NOMO-1 (cell line): Measurements from ENCODE around the gene UBR2.
"Not testable (repeated sequence)": the region's sequence is repeated elsewhere in the genome, so short reads cannot be mapped to it uniquely, and the experiment has no call there.

Experiments used
- DNase-seq, 2 experiments: peaks; one replicate each; lab custom pipeline; 2025; ENCODE audit not compliant: unreplicated experiment in 2 of 2; lab: John Stamatoyannopoulos, UW

The UBR2 gene

DNA sequence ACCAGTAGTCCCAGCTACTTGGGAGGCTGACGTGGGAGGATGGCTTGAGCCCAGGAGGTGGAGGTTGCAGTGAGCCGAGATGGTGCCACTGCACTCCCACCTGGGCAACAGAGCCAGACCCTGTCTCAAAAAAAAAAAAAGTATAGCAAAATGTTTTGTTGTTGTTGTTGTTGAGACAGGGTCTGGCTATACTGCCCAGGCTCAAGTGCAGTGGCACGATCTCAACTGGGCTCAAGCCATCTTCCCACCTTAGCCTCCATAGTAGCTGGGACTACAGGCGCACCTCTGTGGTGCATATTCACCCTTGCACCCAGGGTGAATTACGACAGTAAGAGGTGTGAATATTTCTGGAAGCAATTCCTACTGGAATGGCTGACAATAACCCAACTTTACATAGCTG lies 11.4 kb upstream of the UBR2 start:
- no peak for DNase-seq

DNA sequence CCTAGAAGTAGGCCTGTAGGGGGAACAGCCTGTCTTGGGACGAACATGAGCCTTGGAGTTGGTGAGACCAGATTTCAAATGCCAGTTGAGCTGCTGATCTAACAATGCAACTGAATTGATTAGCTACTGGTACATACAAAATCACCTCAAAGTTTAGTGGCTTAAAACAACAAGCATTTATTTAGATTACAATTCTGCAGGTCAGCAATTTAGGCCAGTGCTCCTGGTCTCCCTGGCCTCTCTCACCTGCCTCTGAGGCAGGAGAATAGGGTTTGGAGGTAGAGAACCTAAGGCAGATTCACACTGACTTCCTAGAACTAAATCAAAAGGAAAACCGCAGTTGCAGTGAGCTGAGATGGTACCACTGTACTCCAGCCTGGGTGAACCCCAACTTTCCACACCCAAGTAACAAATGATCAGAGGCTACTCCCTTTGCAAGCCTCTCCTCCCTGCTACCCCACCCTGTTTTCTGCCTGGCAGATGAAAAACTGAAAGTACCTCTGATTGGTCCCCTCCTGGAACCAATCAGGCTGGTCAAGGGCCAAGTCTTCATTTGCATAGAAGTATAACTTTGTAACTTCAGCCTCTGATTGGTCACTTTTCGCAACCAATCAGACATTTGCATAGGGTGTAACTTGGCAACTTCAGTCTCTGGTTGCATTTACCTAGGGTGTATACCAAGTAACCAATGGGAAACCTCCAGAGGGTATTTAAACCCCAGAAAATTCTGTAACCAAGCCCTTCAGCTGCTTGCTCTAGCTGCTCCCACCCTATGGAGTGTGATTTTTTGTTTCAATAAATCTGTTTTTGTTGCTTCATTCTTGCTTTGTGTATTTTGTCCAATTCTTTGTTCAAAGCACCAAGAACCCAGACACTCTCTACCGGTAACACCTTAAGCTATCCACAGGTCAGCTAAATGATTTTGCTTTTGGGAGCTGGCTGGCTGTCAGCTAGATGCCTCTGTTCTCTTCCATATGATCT lies 8.1 kb upstream of the UBR2 start:
- no peak for DNase-seq

- no peak for DNase-seq
These were observed 7.4 kb upstream of the UBR2 start for GRCh38 chr6:42556462-42556861.

DNA sequence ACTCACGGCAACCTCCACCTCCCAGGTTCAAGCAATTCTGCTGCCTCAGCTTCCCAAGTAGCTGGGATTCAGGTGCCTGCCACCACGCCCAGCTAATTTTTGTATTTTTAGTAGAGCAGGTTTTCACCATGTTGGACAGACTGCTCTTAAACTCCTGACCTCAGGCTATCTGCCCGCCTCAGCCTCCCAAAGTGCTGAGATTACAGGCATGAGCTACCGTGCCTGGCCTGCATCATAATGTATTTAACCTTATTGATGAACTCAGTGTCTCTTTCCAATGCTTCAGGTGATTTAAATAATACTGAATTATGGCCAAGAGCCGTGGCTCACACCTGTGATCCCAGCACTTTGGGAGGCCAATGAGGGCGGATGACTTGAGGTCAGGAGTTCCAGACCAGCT lies 4.6 kb upstream of the UBR2 start:
- DNase-seq, result not testable (repeated sequence)

- no peak for DNase-seq
These were observed 1.8 kb upstream of the UBR2 start for GRCh38 chr6:42561986-42562385.

DNA sequence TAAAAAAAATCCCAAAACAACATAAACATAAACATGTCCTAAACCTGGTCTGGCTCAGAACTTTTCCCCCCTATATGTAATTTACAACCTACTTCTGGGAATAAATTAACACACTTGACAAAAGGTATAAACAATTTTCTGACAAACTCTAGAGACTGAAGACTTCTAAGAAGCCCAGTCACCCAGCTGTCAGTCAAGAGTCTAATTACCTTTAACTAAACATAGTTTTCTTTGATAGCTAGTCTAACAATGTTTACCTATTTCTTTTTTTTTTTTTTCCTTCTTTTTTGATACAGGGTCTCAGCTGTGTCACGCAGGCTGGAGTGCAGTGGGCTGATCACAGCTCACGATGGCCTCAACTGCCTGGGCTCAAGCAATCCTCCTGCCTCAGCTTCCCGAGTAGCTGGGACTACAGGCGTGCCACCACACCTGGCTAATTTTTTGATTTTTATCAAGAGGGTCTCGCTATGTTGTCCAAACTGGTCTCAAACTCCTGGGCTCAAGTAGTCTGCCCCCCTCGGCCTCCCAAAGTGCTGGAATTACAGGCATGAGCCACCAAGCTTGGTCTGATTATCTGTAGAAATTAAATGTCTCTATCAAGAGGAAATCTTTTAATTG lies 932 bp upstream of the UBR2 start:
- DNase-seq, result no peak

- DNase-seq, result no peak
These were observed 637 bp downstream of the UBR2 start for GRCh38 chr6:42564506-42564825.

DNA sequence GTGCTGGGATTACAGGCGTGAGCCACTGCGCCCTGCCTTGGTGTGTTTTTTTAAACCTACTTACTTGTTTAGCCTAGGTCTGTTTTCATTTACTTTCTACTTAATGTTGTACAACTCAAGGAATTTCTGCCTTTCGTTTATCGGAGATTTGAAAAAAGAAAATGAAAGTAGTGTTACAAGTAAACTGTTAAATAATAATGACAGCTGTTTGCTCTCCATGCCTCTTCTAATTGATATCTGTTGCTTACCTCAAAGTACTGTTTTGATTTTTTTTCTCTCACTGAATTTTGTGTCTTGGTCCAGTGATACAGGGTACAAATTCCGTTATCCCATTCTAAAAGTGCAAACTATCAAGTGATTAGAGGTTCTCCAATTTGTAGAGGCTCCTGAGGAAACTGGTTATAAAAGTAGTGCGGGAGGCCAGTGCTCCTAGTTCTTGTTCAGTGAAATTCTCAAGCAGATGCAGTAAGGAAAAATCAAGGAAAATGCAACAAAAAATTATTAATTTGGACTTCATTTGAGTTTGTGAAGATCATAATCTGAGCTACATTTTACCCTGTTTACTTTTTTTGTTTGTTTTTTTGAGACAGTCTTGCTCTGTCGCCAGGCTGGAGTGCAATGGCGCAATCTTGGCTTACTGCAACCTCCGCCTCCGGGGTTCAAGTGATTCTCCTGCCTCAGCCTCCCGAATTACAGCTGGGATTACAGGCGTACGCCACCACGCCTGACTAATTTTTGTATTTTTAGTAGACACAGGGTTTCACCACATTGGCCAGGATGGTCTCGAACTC lies 2.2 kb downstream of the UBR2 start:
- DNase-seq, result no peak

GRCh38 chr6:42566614-42567208 lies 2.9 kb downstream of the UBR2 start:
- DNase-seq, result no peak

GRCh38 chr6:42567237-42567636 lies 3.4 kb downstream of the UBR2 start:
- DNase-seq, result not testable (repeated sequence)

- DNase-seq, result peak; percentile 18 to 62
These were observed 5.5 kb downstream of the UBR2 start for GRCh38 chr6:42569102-42570028.

DNA sequence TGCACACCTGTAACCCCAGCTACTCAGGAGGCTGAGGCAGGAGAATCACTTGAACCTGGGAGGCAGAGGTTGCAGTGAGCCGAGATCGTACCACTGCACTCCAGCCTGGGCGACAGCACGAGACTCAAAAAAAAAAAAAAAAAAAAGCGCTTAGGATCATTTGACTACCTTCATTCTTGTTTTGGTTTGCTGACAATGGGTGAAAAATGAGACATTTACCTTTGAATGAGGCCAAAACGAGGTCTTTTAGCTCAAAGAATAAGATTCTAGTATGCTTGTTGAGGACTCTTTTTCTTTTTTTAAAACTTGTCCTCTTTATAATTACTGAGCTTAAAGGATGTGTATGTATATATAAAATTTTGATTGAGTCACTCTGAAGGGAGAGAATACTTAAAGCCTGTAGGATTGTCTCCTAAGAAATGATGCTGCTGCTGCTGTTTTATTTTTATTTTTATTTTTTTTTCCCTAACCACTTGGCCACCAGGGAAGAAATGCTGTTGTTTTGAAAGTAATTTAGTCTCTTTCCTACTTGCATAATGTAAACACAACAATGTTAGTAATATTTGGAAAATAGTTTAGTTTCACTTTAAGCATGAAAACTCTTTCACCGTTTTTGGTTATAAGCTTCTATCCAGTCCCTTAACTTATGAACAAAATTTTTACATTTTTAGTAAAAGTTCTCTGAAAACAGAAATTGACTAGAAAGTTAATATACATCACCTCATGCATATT lies 7.9 kb downstream of the UBR2 start:
- no peak for DNase-seq

- peak; percentile 56 to 84 for DNase-seq
These were observed 8.7 kb downstream of the UBR2 start for GRCh38 chr6:42572523-42572922.

GRCh38 chr6:42576538-42576937 lies 12.7 kb downstream of the UBR2 start:
- not testable (repeated sequence) for DNase-seq

DNA sequence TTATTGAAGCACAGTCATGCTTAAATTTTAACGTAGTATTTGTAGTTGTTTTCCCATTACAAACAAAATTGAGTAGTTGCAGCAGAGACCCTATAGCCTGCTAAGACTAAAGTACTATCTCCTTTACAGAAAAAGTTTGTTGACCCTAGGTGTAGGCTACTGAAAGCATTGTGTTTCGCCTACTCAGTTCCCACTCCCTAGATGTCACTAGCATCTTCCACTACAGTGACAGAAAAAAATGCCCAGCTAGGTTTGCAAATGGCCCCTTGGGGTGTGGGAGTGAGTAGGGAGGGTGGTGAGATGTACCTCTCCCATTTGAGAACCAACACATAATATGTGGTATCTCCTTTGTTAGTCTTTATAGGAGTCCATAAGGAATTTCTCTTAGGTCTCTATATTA lies 34.5 kb downstream of the UBR2 start:
- DNase-seq, result no peak

- no peak for DNase-seq
These were observed 35.7 kb downstream of the UBR2 start for GRCh38 chr6:42599558-42599957.

DNA sequence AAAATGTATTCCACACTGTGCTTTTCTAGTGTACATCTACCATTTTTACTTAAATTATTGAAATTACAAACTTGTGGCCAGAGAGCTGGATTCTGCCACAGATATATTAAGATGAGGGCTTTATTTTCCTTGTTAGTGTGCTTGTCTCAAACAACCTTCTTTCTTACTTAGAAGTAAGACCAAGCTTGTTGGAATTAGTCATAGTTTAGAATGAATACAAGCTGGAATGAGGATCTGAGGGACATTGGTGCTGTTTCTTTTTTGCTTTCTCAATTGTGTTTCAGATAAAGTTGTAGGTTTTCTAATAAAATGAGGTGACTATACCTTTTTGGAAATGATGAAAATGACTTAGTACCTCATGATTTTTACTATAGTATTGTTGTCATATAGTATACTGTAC lies 40.3 kb downstream of the UBR2 start:
- no peak for DNase-seq

GRCh38 chr6:42604699-42605098 lies 40.9 kb downstream of the UBR2 start:
- not testable (repeated sequence) for DNase-seq

- DNase-seq, result no peak
These were observed 46.6 kb downstream of the UBR2 start for GRCh38 chr6:42610416-42610815.
